ENCODE measurements around the gene ARHGEF4.

- TF ChIP-seq POLR2A (IDR thresholded peaks at IDR 0.05; ENCODE audit: low read depth): no peak
- TF ChIP-seq, protein P1, sequence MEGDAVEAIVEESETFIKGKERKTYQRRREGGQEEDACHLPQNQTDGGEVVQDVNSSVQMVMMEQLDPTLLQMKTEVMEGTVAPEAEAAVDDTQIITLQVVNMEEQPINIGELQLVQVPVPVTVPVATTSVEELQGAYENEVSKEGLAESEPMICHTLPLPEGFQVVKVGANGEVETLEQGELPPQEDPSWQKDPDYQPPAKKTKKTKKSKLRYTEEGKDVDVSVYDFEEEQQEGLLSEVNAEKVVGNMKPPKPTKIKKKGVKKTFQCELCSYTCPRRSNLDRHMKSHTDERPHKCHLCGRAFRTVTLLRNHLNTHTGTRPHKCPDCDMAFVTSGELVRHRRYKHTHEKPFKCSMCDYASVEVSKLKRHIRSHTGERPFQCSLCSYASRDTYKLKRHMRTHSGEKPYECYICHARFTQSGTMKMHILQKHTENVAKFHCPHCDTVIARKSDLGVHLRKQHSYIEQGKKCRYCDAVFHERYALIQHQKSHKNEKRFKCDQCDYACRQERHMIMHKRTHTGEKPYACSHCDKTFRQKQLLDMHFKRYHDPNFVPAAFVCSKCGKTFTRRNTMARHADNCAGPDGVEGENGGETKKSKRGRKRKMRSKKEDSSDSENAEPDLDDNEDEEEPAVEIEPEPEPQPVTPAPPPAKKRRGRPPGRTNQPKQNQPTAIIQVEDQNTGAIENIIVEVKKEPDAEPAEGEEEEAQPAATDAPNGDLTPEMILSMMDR (IDR thresholded peaks at IDR 0.05): no peak
Measured at GRCh38 chr2:131077966-131078365, 241.3 kb downstream of the ARHGEF4 start.
